ENCODE data around the gene ZNF710. TPM values are rescaled to one million over a fixed set of nuclear protein-coding genes. Genes with fewer than 3 reads are reported as not detected.

ZNF710 gene
- total RNA-seq, 4 donors from 2014 or later = 9.0 to 15.6 (median 11.2) TPM

GRCh38 chr15:90006217-90007075 is 5.3 kb downstream of the ZNF710 start:
- Histone ChIP-seq H3K27me3 (no peaks in the 10 kb centered on the region), H3K27ac (peak overlapping the region in 1 of 4 donors; percentile 58), H3K4me3 (no peak overlapping the region), H3K4me1 (peaks cover 0 to 46% (median 15%) of the 10 kb centered on the region in 4 donors), H3K9me3 (peaks cover 0 to 6% (median under 1%) of the 10 kb centered on the region in 4 donors), H3K36me3 (peaks cover 0 to 20% (median 0%) of the 10 kb centered on the region in 3 donors)
- WGBS, 2 donors = 82 to 86% methylated on average over 4 of the region's 4 CpGs
- no peak for TF ChIP-seq CTCF (IDR thresholded peaks at IDR 0.05)
- no peak for TF ChIP-seq EP300 (IDR thresholded peaks at IDR 0.05)
- TF ChIP-seq POLR2A (IDR thresholded peaks at IDR 0.05) = no peak
- no peak for DNase-seq (ENCODE audit: low spot score in 2 of 2)

- Histone ChIP-seq H3K4me1 (peaks cover 0 to 46% (median 15%) of the 10 kb centered on the region in 4 donors), H3K4me3 (no peak overlapping the region), H3K9me3 (peaks cover 0 to 12% (median 3%) of the 10 kb centered on the region in 4 donors), H3K36me3 (peaks cover 0 to 20% (median 0%) of the 10 kb centered on the region in 3 donors), H3K27me3 (no peaks in the 10 kb centered on the region), H3K27ac (no peak overlapping the region)
- WGBS, 2 donors = 55 to 64% methylated on average over 4 of the region's 4 CpGs
- no peak for TF ChIP-seq EP300 (IDR thresholded peaks at IDR 0.05)
- TF ChIP-seq CTCF (IDR thresholded peaks at IDR 0.05) = no peak
- no peak for TF ChIP-seq POLR2A (IDR thresholded peaks at IDR 0.05)
- DNase-seq (ENCODE audit: low spot score in 2 of 2) = no peak
Measured at GRCh38 chr15:90007076-90007460, 5.9 kb downstream of the ZNF710 start.

GRCh38 chr15:90008607-90009006 is 7.5 kb downstream of the ZNF710 start:
- H3K4me3 ChIP-seq = no peak overlapping the region
- H3K27ac ChIP-seq = no peak overlapping the region
- peaks cover 0 to 20% (median 0%) of the 10 kb centered on the region in 3 donors for H3K36me3 ChIP-seq
- 85 to 91% methylated on average over 7 of the region's 7 CpGs for WGBS, 2 donors
- peaks cover 0 to 15% (median 5%) of the 10 kb centered on the region in 4 donors for H3K9me3 ChIP-seq
- peaks cover 0 to 33% (median 11%) of the 10 kb centered on the region in 4 donors for H3K4me1 ChIP-seq
- no peak for DNase-seq (ENCODE audit: low spot score in 2 of 2)
- TF ChIP-seq EP300 (IDR thresholded peaks at IDR 0.05) (no peak), CTCF (IDR thresholded peaks at IDR 0.05) (no peak), POLR2A (IDR thresholded peaks at IDR 0.05) (no peak)
- no peaks in the 10 kb centered on the region for H3K27me3 ChIP-seq

GRCh38 chr15:90009301-90010022 is 8.3 kb downstream of the ZNF710 start:
- H3K9me3 ChIP-seq = peaks cover 0 to 15% (median 5%) of the 10 kb centered on the region in 4 donors
- DNase-seq (ENCODE audit: low spot score in 2 of 2) = no peak
- H3K4me3 ChIP-seq = no peak overlapping the region
- TF ChIP-seq CTCF (IDR thresholded peaks at IDR 0.05) = no peak
- WGBS, 2 donors = 82 to 90% methylated on average over 6 of the region's 6 CpGs
- H3K27ac ChIP-seq = no peak overlapping the region
- H3K4me1 ChIP-seq = peaks cover 0 to 25% (median 8%) of the 10 kb centered on the region in 4 donors
- H3K27me3 ChIP-seq = no peaks in the 10 kb centered on the region
- peaks cover 0 to 20% (median 0%) of the 10 kb centered on the region in 3 donors for H3K36me3 ChIP-seq

- TF ChIP-seq POLR2A (IDR thresholded peaks at IDR 0.05) = no peak
- WGBS, 2 donors = 93 to 98% methylated on average over 8 of the region's 8 CpGs
- Histone ChIP-seq H3K36me3 (peaks cover 0 to 20% (median 0%) of the 10 kb centered on the region in 3 donors), H3K4me3 (no peak overlapping the region), H3K9me3 (peaks cover 0 to 15% (median 5%) of the 10 kb centered on the region in 4 donors), H3K27ac (no peak overlapping the region), H3K4me1 (peaks cover 0 to 5% (median 4%) of the 10 kb centered on the region in 4 donors), H3K27me3 (no peaks in the 10 kb centered on the region)
- DNase-seq (ENCODE audit: low spot score in 2 of 2) = no peak
Measured at GRCh38 chr15:90011705-90012104, 10.6 kb downstream of the ZNF710 start.
